HepG2 (cell line): ENCODE data around the gene DSE. TPM values are rescaled to one million over a fixed set of nuclear protein-coding genes. Genes with fewer than 3 reads are reported as not detected.
A peak's percentile ranks its signal among the peaks of the same experiment; 100 is the strongest.

Source experiments
- ATAC-seq: fragments of 200-7000 bp; cut with Tn5 transposase; 3 replicates; pipeline ENCODE4 v1.9.1; 2020; ENCODE audit warnings: mild to moderate bottlenecking, moderate library complexity
- BruUV-seq: library from RNA; stranded (reverse); fragments of 400-500 nt; replicated peaks from 2 replicates; lab custom pipeline; 2021; lab: Mats Ljungman, UMichigan
- CTCF ChIA-PET: fragments of 300-600 bp; formaldehyde crosslinking; extraction: SDS; loops from one replicate; lab custom pipeline; 2021; ENCODE audit warnings: low total read pairs, inconsistent platforms, low intra/inter-chr PET ratio; lab: Yijun Ruan, JAX
- POLR2A ChIA-PET: fragments of 350-600 bp; sonication (Branson Sonifier 250); formaldehyde crosslinking; loops from one replicate; lab custom pipeline; 2020; ENCODE audit warnings: antibody characterized with exemption, inconsistent platforms; lab: Yijun Ruan, JAX
- DNase-seq: peaks from one replicate; pipeline ENCODE4 v3.0.0-alpha.2; 2015; ENCODE audit warnings: low spot score
- FAIRE-seq: peaks from 3 replicates; lab custom pipeline; 2011; peaks lifted over from hg19 to GRCh38; lab: Jason Lieb, UNC
- H2AFZ ChIP-seq: one replicate; pipeline ENCODE4 v1.6.1; 2011; ENCODE audit warnings: low read length, inconsistent platforms
- H3K27ac ChIP-seq: fragments of 300-600 bp; 3 replicates; pipeline ENCODE4 v1.8.0; 2011; ENCODE audit warnings: mixed run types, mild to moderate bottlenecking, mixed read lengths, low read length, inconsistent platforms; ENCODE audit not compliant: insufficient read depth; ENCODE audit errors: extremely low read length
- H3K27me3 ChIP-seq, 2 experiments: fragments of 200-600 bp in 1 of 2; 2 replicates in 1 of 2; 3 replicates in 1 of 2; pipeline versions ENCODE4 v1.6.0 to v1.8.0; 2011; ENCODE audit warnings: low read length in 2 of 2, mild to moderate bottlenecking in 2 of 2, moderate library complexity in 2 of 2, inconsistent platforms in 1 of 2; ENCODE audit not compliant: insufficient read depth in 2 of 2, control insufficient read depth in 1 of 2
- H3K36me3 ChIP-seq, 2 experiments: fragments of 200-600 bp in 1 of 2; replicated peaks in 1 of 2; 2 replicates in 1 of 2; 3 replicates in 1 of 2; pipeline versions ENCODE4 v1.5.1 to v1.8.0; 2011; ENCODE audit warnings: low read length in 2 of 2, inconsistent platforms in 1 of 2; ENCODE audit not compliant: insufficient read depth in 2 of 2, control insufficient read depth in 1 of 2
- H3K4me1 ChIP-seq: 2 replicates; pipeline ENCODE4 v1.5.1; 2012; ENCODE audit warnings: low read length, inconsistent platforms; ENCODE audit not compliant: insufficient read depth
- H3K4me2 ChIP-seq: 2 replicates; pipeline ENCODE4 v1.6.0; 2011; ENCODE audit warnings: low read depth, low read length, inconsistent platforms
- H3K4me3 ChIP-seq, 3 experiments: fragments of 200-600 bp in 1 of 3; sonication (generic), shearing (Covaris generic) in 1 of 3; replicated peaks in 1 of 3; 2 replicates each; pipeline ENCODE4 v1.5.1; 2011 to 2016; ENCODE audit warnings: low read length in 3 of 3, inconsistent platforms in 2 of 3, low read depth in 2 of 3, mild to moderate bottlenecking in 2 of 3, control low read depth in 1 of 3, mixed read lengths in 1 of 3; ENCODE audit not compliant: insufficient read depth in 1 of 3
- H3K79me2 ChIP-seq: one replicate; pipeline ENCODE4 v1.6.1; 2011; ENCODE audit warnings: low read length, inconsistent platforms; ENCODE audit not compliant: insufficient read depth
- H3K9ac ChIP-seq: 2 replicates; pipeline ENCODE4 v1.6.0; 2011; ENCODE audit warnings: mild to moderate bottlenecking, low read depth, low read length, inconsistent platforms; ENCODE audit not compliant: insufficient read depth
- H3K9me3 ChIP-seq: 2 replicates; pipeline ENCODE4 v1.5.1; 2012; ENCODE audit warnings: mild to moderate bottlenecking, low read length
- H4K20me1 ChIP-seq: 2 replicates; pipeline ENCODE4 v1.6.0; 2011; ENCODE audit warnings: inconsistent platforms, mild to moderate bottlenecking, low read length, moderate library complexity; ENCODE audit not compliant: insufficient read depth
- CHD2 ChIP-seq: IDR thresholded peaks from 2 replicates; pipeline ENCODE4 v1.6.1; 2011; ENCODE audit warnings: low read depth, low read length, improper control_type of control experiment
- CHD4 ChIP-seq: fragments of 200-600 bp; sonication (generic); IDR thresholded peaks from 2 replicates; pipeline ENCODE4 v1.7.0; 2017; ENCODE audit warnings: mild to moderate bottlenecking, low read length, borderline replicate concordance
- HNRNPH1 ChIP-seq: fragments of 200-400 bp; formaldehyde crosslinking; optimal IDR thresholded peaks from 2 replicates; pipeline ENCODE3; 2017; ENCODE audit warnings: mild to moderate bottlenecking, low read depth, low read length
- KAT2B ChIP-seq: fragments of 150-350 bp; IDR thresholded peaks from 2 replicates; pipeline ENCODE4 v1.6.1; 2014; ENCODE audit warnings: low read depth, low read length, borderline replicate concordance
- MAFK ChIP-seq, 2 experiments: IDR thresholded peaks in 1 of 2; conservative IDR thresholded peaks in 1 of 2; 2 replicates each; pipeline ENCODE4 v1.6.1; 2011; ENCODE audit warnings: improper control_type of control experiment in 2 of 2, low read length in 2 of 2
- ONECUT2 ChIP-seq: sonication (generic); formaldehyde crosslinking; IDR thresholded peaks from 2 replicates; pipeline ENCODE4 v1.4.0; 2020; ENCODE audit warnings: missing genetic modification reagents
- TBX2 ChIP-seq: sonication (generic); formaldehyde crosslinking; IDR thresholded peaks from 2 replicates; pipeline ENCODE4 v1.5.0; 2020; ENCODE audit warnings: missing genetic modification reagents, mild to moderate bottlenecking, borderline replicate concordance
- ZFP36L1 ChIP-seq: sonication (generic); formaldehyde crosslinking; IDR thresholded peaks from 2 replicates; pipeline ENCODE4 v1.8.0; 2022; ENCODE audit warnings: mild to moderate bottlenecking, missing genetic modification reagents, moderate library complexity
- ZNF512 ChIP-seq: sonication (generic); formaldehyde crosslinking; IDR thresholded peaks from 2 replicates; pipeline ENCODE4 v1.4.0; 2020; ENCODE audit warnings: mild to moderate bottlenecking, missing genetic modification reagents
- ZNF598 ChIP-seq: sonication (generic); formaldehyde crosslinking; IDR thresholded peaks from 2 replicates; pipeline ENCODE4 v1.5.1; 2020; ENCODE audit warnings: mild to moderate bottlenecking, missing genetic modification reagents, borderline replicate concordance
- ZNF678 ChIP-seq: sonication (generic); formaldehyde crosslinking; IDR thresholded peaks from 2 replicates; pipeline ENCODE4 v1.4.0; 2020; ENCODE audit warnings: mild to moderate bottlenecking, missing genetic modification reagents
- WGBS: methylation state at CpG from one replicate; pipeline ENCODE4 v1.1.6; 2017; ENCODE audit warnings: low lambda C conversion rate; 5-methylcytosine and 5-hydroxymethylcytosine counted together
- in situ Hi-C: cut with HindIII; loops from 2 replicates; pipeline ENCODE4 v1.10.0; 2017; ENCODE audit warnings: low pct_unique_long_range_greater_than_20kb; ENCODE audit not compliant: extremely low pct_ligation_motif_present
- intact Hi-C: fragments of 100-400 bp; cut with micrococcal nuclease; formaldehyde crosslinking; loops from one replicate; pipeline ENCODE4 v1.10.0; 2022; ENCODE audit not compliant: unreplicated experiment
- polyA plus RNA-seq, 8 experiments: library from polyadenylated mRNA; depleted of rRNA in 3 of 8; stranded (reverse) in 7 of 8; unstranded in 1 of 8; fragments of >200 nt; fragmentation: Illumina TruSeq in 4 of 8; extraction: Trizol in 4 of 8; gene quantifications; 2 replicates each; pipeline versions ENCODE4 v1.2.1 to v1.2.3, GENCODE V29; 2011 to 2016; ENCODE audit warnings: low read depth in 4 of 8, missing spikeins in 1 of 8, mixed read lengths in 1 of 8; ENCODE audit not compliant: insufficient read depth in 1 of 8
- total RNA-seq, 5 experiments: library from RNA; depleted of rRNA; stranded (reverse); fragments of >200 nt; fragmentation: Illumina TruSeq; extraction: Trizol; gene quantifications; 2 replicates each; pipeline ENCODE4 v1.2.3, GENCODE V29; 2016; ENCODE audit warnings: low read depth in 1 of 5

DSE gene
- total and polyA plus RNA-seq, 2 of the 13 experiments (the other 11 are each of a cell fraction or from before 2014, with no cell fraction given) = 2.6 to 4.6 TPM

GRCh38 chr6:116434056-116434725 is 63.4 kb downstream of the DSE start:
- FAIRE-seq (no peak), ATAC-seq (no peak), DNase-seq (no peak)
- Histone ChIP-seq H3K9ac (no peak overlapping the region), H3K4me1 (no peaks in the 10 kb centered on the region), H3K9me3 (no peaks in the 10 kb centered on the region), H2AFZ (no peak overlapping the region), H3K79me2 (no peaks in the 10 kb centered on the region), H3K27ac (no peak overlapping the region), H3K4me3 (no peak overlapping the region), H3K4me2 (no peak overlapping the region), H3K36me3 (no peaks in the 10 kb centered on the region), H3K27me3 (peaks cover 0 to under 1% of the 10 kb centered on the region in 2 experiments; a peak in 1 of 5 replicates), H4K20me1 (no peaks in the 10 kb centered on the region)
- BruUV-seq = no TSS peak
- TF ChIP-seq MAFK (conservative IDR thresholded peaks at IDR 0.05 in 1 of 2, IDR thresholded peaks at IDR 0.05 in 1 of 2; ENCODE audit: low read length in 2 of 2) (peak in 1 of 2 experiments; percentile 35; a peak in 2 of 4 replicates), ZNF678 (CRISPR knock-in tag) (no peak)
- 91% methylated on average over 1 of the region's 1 CpG for WGBS
- ChIA-PET CTCF (no interaction called here), POLR2A (no interaction called here)
- in situ Hi-C loops = no loop called here
- intact Hi-C loops = no loop called here

GRCh38 chr6:116436586-116436985 is 65.8 kb downstream of the DSE start:
- Histone ChIP-seq H3K4me3 (no peak overlapping the region), H3K27me3 (no peaks in the 10 kb centered on the region), H3K9me3 (no peaks in the 10 kb centered on the region), H4K20me1 (no peaks in the 10 kb centered on the region), H3K9ac (no peak overlapping the region)
- FAIRE-seq (no peak), DNase-seq (no peak), ATAC-seq (no peak)
- BruUV-seq = no TSS peak
- intact Hi-C loops = no loop called here
- POLR2A ChIA-PET = no interaction called here
- WGBS = 41% methylated on average over 6 of the region's 7 CpGs
- TF ChIP-seq ZNF512 (CRISPR knock-in tag) (no peak), KAT2B (no peak), ONECUT2 (no peak), ZNF598 (CRISPR knock-in tag) (no peak), CHD4 (no peak), HNRNPH1 (no peak), CHD2 (no peak), ZFP36L1 (CRISPR knock-in tag) (no peak), TBX2 (no peak)
- TF ChIP-seq, all 625 proteins: peak for 0
- Histone ChIP-seq H3K79me2 (no peaks in the 10 kb centered on the region), H3K27ac (no peak overlapping the region), H3K4me2 (no peak overlapping the region), H3K4me1 (no peaks in the 10 kb centered on the region), H2AFZ (no peak overlapping the region), H3K36me3 (no peaks in the 10 kb centered on the region)
- CTCF ChIA-PET = no interaction called here
- in situ Hi-C loops = no loop called here
